Measurements from ENCODE around the gene DNAI4. TPM values are rescaled to one million over a fixed set of nuclear protein-coding genes. Genes with fewer than 3 reads are reported as not detected.

The DNAI4 gene
- polyA plus RNA-seq, 1 donor (not counting 4 experiments of a cell fraction or from before 2014, with no cell fraction given): 4.1 TPM

- dilution Hi-C loops (cut with MboI; ENCODE audit: extremely low pct_ligation_motif_present, low sequenced_read_pairs): no loop called here
- H3K27ac ChIP-seq (ENCODE audit: control insufficient read depth, insufficient read depth, low read length): peak overlapping the region; percentile 86
These were observed 9.4 kb upstream of the DNAI4 start for GRCh38 chr1:66933887-66934700.

DNA sequence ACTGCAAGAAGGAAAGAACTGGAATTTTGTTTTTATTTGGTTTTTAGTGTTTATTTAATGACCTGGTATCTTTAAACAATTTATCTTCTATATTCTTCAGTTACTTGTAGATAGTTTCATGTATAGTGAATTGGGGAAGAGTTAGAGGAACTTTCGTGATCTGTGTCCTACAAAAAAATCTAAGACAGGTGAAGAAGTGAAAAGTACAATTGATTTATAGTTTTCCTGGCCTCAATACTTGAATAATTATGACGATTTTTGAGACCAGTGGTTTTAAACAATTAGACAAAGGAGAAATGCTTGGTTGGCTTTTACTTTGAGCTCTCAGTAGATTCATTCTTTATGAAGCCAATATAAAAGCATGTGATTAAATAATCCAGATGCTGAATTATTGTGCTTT lies 7.6 kb upstream of the DNAI4 start:
- H3K9me1 ChIP-seq (ENCODE audit: control insufficient read depth, extremely low read depth, insufficient read depth, low read length): no peaks in the 10 kb centered on the region
- dilution Hi-C loops (cut with MboI; ENCODE audit: extremely low pct_ligation_motif_present, low sequenced_read_pairs): no loop called here
- peaks cover 93% of the 10 kb centered on the region for H3K79me2 ChIP-seq (ENCODE audit: control insufficient read depth, insufficient read depth, low read length)
- H3K27me3 ChIP-seq (ENCODE audit: control insufficient read depth, extremely low read depth, insufficient read depth, low read length): no peaks in the 10 kb centered on the region
- no peak for DNase-seq (ENCODE audit: low read depth, low spot score)
- TF ChIP-seq, protein P1, sequence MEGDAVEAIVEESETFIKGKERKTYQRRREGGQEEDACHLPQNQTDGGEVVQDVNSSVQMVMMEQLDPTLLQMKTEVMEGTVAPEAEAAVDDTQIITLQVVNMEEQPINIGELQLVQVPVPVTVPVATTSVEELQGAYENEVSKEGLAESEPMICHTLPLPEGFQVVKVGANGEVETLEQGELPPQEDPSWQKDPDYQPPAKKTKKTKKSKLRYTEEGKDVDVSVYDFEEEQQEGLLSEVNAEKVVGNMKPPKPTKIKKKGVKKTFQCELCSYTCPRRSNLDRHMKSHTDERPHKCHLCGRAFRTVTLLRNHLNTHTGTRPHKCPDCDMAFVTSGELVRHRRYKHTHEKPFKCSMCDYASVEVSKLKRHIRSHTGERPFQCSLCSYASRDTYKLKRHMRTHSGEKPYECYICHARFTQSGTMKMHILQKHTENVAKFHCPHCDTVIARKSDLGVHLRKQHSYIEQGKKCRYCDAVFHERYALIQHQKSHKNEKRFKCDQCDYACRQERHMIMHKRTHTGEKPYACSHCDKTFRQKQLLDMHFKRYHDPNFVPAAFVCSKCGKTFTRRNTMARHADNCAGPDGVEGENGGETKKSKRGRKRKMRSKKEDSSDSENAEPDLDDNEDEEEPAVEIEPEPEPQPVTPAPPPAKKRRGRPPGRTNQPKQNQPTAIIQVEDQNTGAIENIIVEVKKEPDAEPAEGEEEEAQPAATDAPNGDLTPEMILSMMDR (optimal IDR thresholded peaks at IDR 0.05 in 1 of 3, IDR thresholded peaks at IDR 0.05 in 1 of 3, conservative IDR thresholded peaks at IDR 0.05 in 1 of 3; ENCODE audit: extremely low read depth in 1 of 3, insufficient read depth in 2 of 3, low read length in 3 of 3): no peak
- TF ChIP-seq EZH2 (IDR thresholded peaks at IDR 0.05; ENCODE audit: low read length): no peak
- H4K20me1 ChIP-seq (ENCODE audit: control insufficient read depth, extremely low read depth, insufficient read depth, low read length): peaks cover 5% of the 10 kb centered on the region
- peak overlapping the region; percentile 90 to 95 (median 94) for H3K4me3 ChIP-seq (ENCODE audit: control insufficient read depth in 2 of 3, extremely low read depth in 1 of 3, insufficient read depth in 2 of 3, low read depth in 1 of 3, low read length in 3 of 3)
- no peaks in the 10 kb centered on the region for H3K9me3 ChIP-seq (ENCODE audit: control insufficient read depth, low read depth, low read length)
- no peaks in the 10 kb centered on the region for H3K36me3 ChIP-seq (ENCODE audit: control insufficient read depth in 2 of 2, extremely low read depth in 1 of 2, insufficient read depth in 2 of 2, low read length in 2 of 2)
- peak overlapping the region; percentile 63 for H3K9ac ChIP-seq (ENCODE audit: control insufficient read depth, extremely low read depth, insufficient read depth, low read length)
- H2AFZ ChIP-seq (ENCODE audit: control insufficient read depth, low read length): no peak overlapping the region
- peaks cover 34% of the 10 kb centered on the region for H3K4me1 ChIP-seq (ENCODE audit: control insufficient read depth, extremely low read depth, insufficient read depth, low read length)
- no peak for FAIRE-seq
- H3K4me2 ChIP-seq (ENCODE audit: control insufficient read depth, extremely low read depth, insufficient read depth, low read depth, low read length): peak overlapping the region; percentile 94
- H3K27ac ChIP-seq (ENCODE audit: control insufficient read depth, insufficient read depth, low read length): peak overlapping the region; percentile 86

More at GRCh38 chr1:66933887-66934700, 9.4 kb upstream of the DNAI4 start:
- peaks cover 5% of the 10 kb centered on the region for H4K20me1 ChIP-seq (ENCODE audit: control insufficient read depth, extremely low read depth, insufficient read depth, low read length)
- no peaks in the 10 kb centered on the region for H3K9me1 ChIP-seq (ENCODE audit: control insufficient read depth, extremely low read depth, insufficient read depth, low read length)
- H3K27me3 ChIP-seq (ENCODE audit: control insufficient read depth, extremely low read depth, insufficient read depth, low read length): no peaks in the 10 kb centered on the region
- no peak overlapping the region for H2AFZ ChIP-seq (ENCODE audit: control insufficient read depth, low read length)
- H3K4me3 ChIP-seq (ENCODE audit: control insufficient read depth in 2 of 3, extremely low read depth in 1 of 3, insufficient read depth in 2 of 3, low read depth in 1 of 3, low read length in 3 of 3): peak overlapping the region; percentile 29 to 94 (median 90)
- TF ChIP-seq, protein P1 (optimal IDR thresholded peaks at IDR 0.05 in 1 of 3, IDR thresholded peaks at IDR 0.05 in 1 of 3, conservative IDR thresholded peaks at IDR 0.05 in 1 of 3; ENCODE audit: extremely low read depth in 1 of 3, insufficient read depth in 2 of 3, low read length in 3 of 3): no peak
- FAIRE-seq: no peak
- H3K9me3 ChIP-seq (ENCODE audit: control insufficient read depth, low read depth, low read length): no peaks in the 10 kb centered on the region
- peaks cover 94% of the 10 kb centered on the region for H3K79me2 ChIP-seq (ENCODE audit: control insufficient read depth, insufficient read depth, low read length)
- no peak for DNase-seq (ENCODE audit: low read depth, low spot score)
- peak overlapping the region; percentile 94 for H3K4me2 ChIP-seq (ENCODE audit: control insufficient read depth, extremely low read depth, insufficient read depth, low read depth, low read length)
- H3K4me1 ChIP-seq (ENCODE audit: control insufficient read depth, extremely low read depth, insufficient read depth, low read length): peaks cover 46% of the 10 kb centered on the region
- no peaks in the 10 kb centered on the region for H3K36me3 ChIP-seq (ENCODE audit: control insufficient read depth in 2 of 2, extremely low read depth in 1 of 2, insufficient read depth in 2 of 2, low read length in 2 of 2)
- peak overlapping the region; percentile 63 for H3K9ac ChIP-seq (ENCODE audit: control insufficient read depth, extremely low read depth, insufficient read depth, low read length)
